BLaER1 treated with 17β-estradiol and CSF1 and Interleukin-3, amounts not matched to agents 10 nM and 100 nM (cell line): Measurements from ENCODE around the gene WDR19.
"Not testable (repeated sequence)": the region's sequence is repeated elsewhere in the genome, so short reads cannot be mapped to it uniquely, and the experiment has no call there.

Experiments
- H3K27ac ChIP-seq, 11 experiments: shearing (Covaris generic); formaldehyde crosslinking; 2 replicates each; pipeline ENCODE4 v1.8.1; 2022
- H3K27me3 ChIP-seq, 11 experiments: shearing (Covaris generic); formaldehyde crosslinking; 2 replicates each; pipeline ENCODE4 v1.8.1; 2022
- H3K36me3 ChIP-seq, 11 experiments: shearing (Covaris generic); formaldehyde crosslinking; 2 replicates each; pipeline ENCODE4 v1.8.1; 2022
- H3K4me1 ChIP-seq, 10 experiments: shearing (Covaris generic); formaldehyde crosslinking; 2 replicates each; pipeline ENCODE4 v1.8.1; 2022
- H3K4me2 ChIP-seq, 11 experiments: shearing (Covaris generic); formaldehyde crosslinking; 2 replicates each; pipeline ENCODE4 v1.8.1; 2022
- H3K4me3 ChIP-seq, 10 experiments: shearing (Covaris generic); formaldehyde crosslinking; 2 replicates each; pipeline ENCODE4 v1.8.1; 2022
- H3K9ac ChIP-seq, 11 experiments: shearing (Covaris generic); formaldehyde crosslinking; 2 replicates each; pipeline ENCODE4 v1.8.1; 2022
- H3K9me3 ChIP-seq, 11 experiments: shearing (Covaris generic); formaldehyde crosslinking; replicated peaks in 1 of 11; 2 replicates each; pipeline ENCODE4 v1.8.1; 2022
- H4K20me1 ChIP-seq, 11 experiments: shearing (Covaris generic); formaldehyde crosslinking; 2 replicates each; pipeline ENCODE4 v1.8.1; 2022
- Cebpa-rat ChIP-seq, 11 experiments: shearing (Covaris generic); IDR thresholded peaks; 2 replicates each; pipeline ENCODE4 v1.8.1; 2022

The WDR19 gene

GRCh38 chr4:39243462-39243861 is 61.1 kb downstream of the WDR19 start:
- H3K27ac ChIP-seq = no peak overlapping the region
- no peaks in the 10 kb centered on the region for H3K27me3 ChIP-seq
- no peaks in the 10 kb centered on the region for H4K20me1 ChIP-seq
- H3K9ac ChIP-seq = no peak overlapping the region
- H3K4me2 ChIP-seq = no peak overlapping the region
- peaks cover 5 to 12% (median 9%) of the 10 kb centered on the region in 11 experiments; a peak in 17 of 22 replicates for H3K9me3 ChIP-seq
- H3K36me3 ChIP-seq = peaks cover 13 to 50% (median 27%) of the 10 kb centered on the region in 11 experiments
- H3K4me1 ChIP-seq = no peaks in the 10 kb centered on the region
- H3K4me3 ChIP-seq = no peak overlapping the region
- TF ChIP-seq Cebpa-rat (IDR thresholded peaks at IDR 0.05) = no peak

- no peak for TF ChIP-seq Cebpa-rat (IDR thresholded peaks at IDR 0.05)
- no peak overlapping the region for H3K4me3 ChIP-seq
- no peaks in the 10 kb centered on the region for H4K20me1 ChIP-seq
- H3K4me2 ChIP-seq = no peak overlapping the region
- H3K9me3 ChIP-seq = peaks cover 0 to 4% (median 0%) of the 10 kb centered on the region in 11 experiments; a peak in 2 of 22 replicates
- no peak overlapping the region for H3K27ac ChIP-seq
- H3K4me1 ChIP-seq = no peaks in the 10 kb centered on the region
- no peaks in the 10 kb centered on the region for H3K27me3 ChIP-seq
- H3K9ac ChIP-seq = no peak overlapping the region
- peaks cover 4 to 58% (median 22%) of the 10 kb centered on the region in 11 experiments; a peak in 18 of 22 replicates for H3K36me3 ChIP-seq
Measured at GRCh38 chr4:39255266-39255665, 72.9 kb downstream of the WDR19 start.

GRCh38 chr4:39255871-39256270 is 73.5 kb downstream of the WDR19 start:
- no peak overlapping the region for H3K4me3 ChIP-seq
- H3K4me1 ChIP-seq = no peaks in the 10 kb centered on the region
- no peaks in the 10 kb centered on the region for H4K20me1 ChIP-seq
- peaks cover 0 to 4% (median 0%) of the 10 kb centered on the region in 11 experiments; a peak in 2 of 22 replicates for H3K9me3 ChIP-seq
- H3K36me3 ChIP-seq = peaks cover 4 to 64% (median 27%) of the 10 kb centered on the region in 11 experiments; a peak in 18 of 22 replicates
- H3K27ac ChIP-seq = no peak overlapping the region
- no peak overlapping the region for H3K4me2 ChIP-seq
- H3K27me3 ChIP-seq = no peaks in the 10 kb centered on the region
- no peak for TF ChIP-seq Cebpa-rat (IDR thresholded peaks at IDR 0.05)
- no peak overlapping the region for H3K9ac ChIP-seq

GRCh38 chr4:39256436-39256835 is 74.1 kb downstream of the WDR19 start:
- Histone ChIP-seq H3K4me3 (no peak overlapping the region), H3K4me2 (no peak overlapping the region), H3K27me3 (no peaks in the 10 kb centered on the region), H4K20me1 (no peaks in the 10 kb centered on the region), H3K9me3 (peaks cover 0 to 4% (median 0%) of the 10 kb centered on the region in 11 experiments; a peak in 2 of 22 replicates), H3K9ac (no peak overlapping the region), H3K4me1 (no peaks in the 10 kb centered on the region), H3K36me3 (peaks cover 4 to 70% (median 28%) of the 10 kb centered on the region in 11 experiments; a peak in 18 of 22 replicates), H3K27ac (no peak overlapping the region)
- TF ChIP-seq Cebpa-rat (IDR thresholded peaks at IDR 0.05) = no peak

- H3K27ac ChIP-seq = no peak overlapping the region
- H4K20me1 ChIP-seq = no peaks in the 10 kb centered on the region
- peaks cover 4 to 85% (median 28%) of the 10 kb centered on the region in 11 experiments; a peak in 19 of 22 replicates for H3K36me3 ChIP-seq
- TF ChIP-seq Cebpa-rat (IDR thresholded peaks at IDR 0.05) = no peak
- H3K4me2 ChIP-seq = no peak overlapping the region
- H3K9me3 ChIP-seq = peaks cover 0 to 4% (median 0%) of the 10 kb centered on the region in 11 experiments; a peak in 2 of 22 replicates
- no peak overlapping the region for H3K9ac ChIP-seq
- H3K27me3 ChIP-seq = no peaks in the 10 kb centered on the region
- H3K4me3 ChIP-seq = no peak overlapping the region
- H3K4me1 ChIP-seq = no peaks in the 10 kb centered on the region
Measured at GRCh38 chr4:39259571-39260330, 77.4 kb downstream of the WDR19 start.

- H3K9me3 ChIP-seq = no peaks in the 10 kb centered on the region
- no peaks in the 10 kb centered on the region for H3K27me3 ChIP-seq
- no peak overlapping the region for H3K4me3 ChIP-seq
- H3K9ac ChIP-seq = no peak overlapping the region
- H4K20me1 ChIP-seq = no peaks in the 10 kb centered on the region
- TF ChIP-seq Cebpa-rat (IDR thresholded peaks at IDR 0.05) = no peak
- H3K36me3 ChIP-seq = peaks cover 0 to 83% (median 21%) of the 10 kb centered on the region in 11 experiments; a peak in 15 of 22 replicates
- H3K4me2 ChIP-seq = no peak overlapping the region
- H3K27ac ChIP-seq = no peak overlapping the region
- no peaks in the 10 kb centered on the region for H3K4me1 ChIP-seq
Measured at GRCh38 chr4:39263895-39264294, 81.6 kb downstream of the WDR19 start.

GRCh38 chr4:39274503-39274902 is 92.2 kb downstream of the WDR19 start:
- TF ChIP-seq Cebpa-rat (IDR thresholded peaks at IDR 0.05) = no peak
- H3K4me1 ChIP-seq = no peaks in the 10 kb centered on the region
- no peak overlapping the region for H3K27ac ChIP-seq
- H3K4me3 ChIP-seq = no peak overlapping the region
- no peak overlapping the region for H3K4me2 ChIP-seq
- no peaks in the 10 kb centered on the region for H3K27me3 ChIP-seq
- H3K36me3 ChIP-seq = peaks cover 44 to 98% (median 74%) of the 10 kb centered on the region in 11 experiments
- H4K20me1 ChIP-seq = no peaks in the 10 kb centered on the region
- H3K9me3 ChIP-seq = no peaks in the 10 kb centered on the region
- no peak overlapping the region for H3K9ac ChIP-seq

GRCh38 chr4:39277661-39278060 is 95.3 kb downstream of the WDR19 start:
- not testable (repeated sequence) for H3K4me2 ChIP-seq
- peaks cover 45 to 94% (median 67%) of the 10 kb centered on the region in 11 experiments for H3K36me3 ChIP-seq

GRCh38 chr4:39278476-39278875 is 96.1 kb downstream of the WDR19 start:
- H4K20me1 ChIP-seq = no peaks in the 10 kb centered on the region
- no peaks in the 10 kb centered on the region for H3K9me3 ChIP-seq
- no peak overlapping the region for H3K9ac ChIP-seq
- no peak for TF ChIP-seq Cebpa-rat (IDR thresholded peaks at IDR 0.05)
- H3K27ac ChIP-seq = no peak overlapping the region
- H3K36me3 ChIP-seq = peaks cover 37 to 91% (median 59%) of the 10 kb centered on the region in 11 experiments
- no peak overlapping the region for H3K4me3 ChIP-seq
- no peaks in the 10 kb centered on the region for H3K4me1 ChIP-seq
- H3K27me3 ChIP-seq = no peaks in the 10 kb centered on the region
- no peak overlapping the region for H3K4me2 ChIP-seq

More at GRCh38 chr4:39277661-39278060, 95.3 kb downstream of the WDR19 start:
- H3K27ac ChIP-seq, H3K4me1 ChIP-seq, H3K9ac ChIP-seq, H4K20me1 ChIP-seq, H3K4me3 ChIP-seq, H3K27me3 ChIP-seq, H3K9me3 ChIP-seq: not testable (repeated sequence)

GRCh38 chr4:39279416-39279815 is 97.1 kb downstream of the WDR19 start:
- H3K4me2 ChIP-seq = no peak overlapping the region
- no peaks in the 10 kb centered on the region for H4K20me1 ChIP-seq
- H3K36me3 ChIP-seq = peaks cover 37 to 90% (median 58%) of the 10 kb centered on the region in 11 experiments
- no peak overlapping the region for H3K27ac ChIP-seq
- no peak for TF ChIP-seq Cebpa-rat (IDR thresholded peaks at IDR 0.05)
- no peaks in the 10 kb centered on the region for H3K9me3 ChIP-seq
- H3K9ac ChIP-seq = no peak overlapping the region
- no peaks in the 10 kb centered on the region for H3K4me1 ChIP-seq
- H3K4me3 ChIP-seq = no peak overlapping the region
- H3K27me3 ChIP-seq = no peaks in the 10 kb centered on the region
